ENCODE data around the gene KCNQ4.
A peak's percentile ranks its signal among the peaks of the same experiment; 100 is the strongest.

The KCNQ4 gene

GRCh38 chr1:40772146-40772955, 11.2 kb upstream of the KCNQ4 start:
- no peak for TF ChIP-seq HDGF (IDR thresholded peaks at IDR 0.05; ENCODE audit: borderline replicate concordance)
- TF ChIP-seq FOXM1 (IDR thresholded peaks at IDR 0.05; ENCODE audit: borderline replicate concordance) = no peak
- no peak for TF ChIP-seq BHLHE40 (IDR thresholded peaks at IDR 0.05; ENCODE audit: borderline replicate concordance)
- TF ChIP-seq PKNOX1 (IDR thresholded peaks at IDR 0.05) = no peak
- no peak for TF ChIP-seq L3MBTL2 (conservative IDR thresholded peaks at IDR 0.05)
- TF ChIP-seq SUZ12 (IDR thresholded peaks at IDR 0.05) = no peak
- TF ChIP-seq FOXK2 (IDR thresholded peaks at IDR 0.05) = no peak
- no peak for TF ChIP-seq SP1 (IDR thresholded peaks at IDR 0.05)
- no peak for TF ChIP-seq ARNT (IDR thresholded peaks at IDR 0.05)
- TF ChIP-seq ZNF384 (IDR thresholded peaks at IDR 0.05) = no peak
- no peak for TF ChIP-seq LEF1 (IDR thresholded peaks at IDR 0.05; ENCODE audit: borderline replicate concordance)
- TF ChIP-seq ELF4 (IDR thresholded peaks at IDR 0.05) = no peak
- no peak for TF ChIP-seq CTBP1 (IDR thresholded peaks at IDR 0.05; ENCODE audit: borderline replicate concordance)
- no peak for TF ChIP-seq NFRKB (IDR thresholded peaks at IDR 0.05)
- TF ChIP-seq FOXA1 (IDR thresholded peaks at IDR 0.05) = no peak
- no peak for TF ChIP-seq TARDBP (IDR thresholded peaks at IDR 0.05)
- CTCF ChIA-PET = interaction anchor here (0.6 to 3.3 kb wide), 5 partner anchors 10 to 135 kb away, joined by 3 to 17 read pairs (median 5); no protein-coding TSS in a partner anchor
- DNase-seq (ENCODE audit: extremely low spot score) = no peak
- POLR2A ChIA-PET = interaction anchor here (1.1 to 1.7 kb wide), 2 partner anchors 10 to 81 kb away, joined by 3 to 9 read pairs; partner anchors contain the start of gene NFYC

- ChIA-PET CTCF (interaction anchor here (0.5 to 3.3 kb wide), 19 partner anchors 9 to 228 kb away, joined by 3 to 32 read pairs (median 4); no protein-coding TSS in a partner anchor), POLR2A (interaction anchor here (1.1 to 1.3 kb wide), 2 partner anchors 9 to 82 kb away, joined by 3 to 4 read pairs; partner anchors contain the start of gene NFYC)
- no peak for TF ChIP-seq SUZ12 (IDR thresholded peaks at IDR 0.05)
- no peak for TF ChIP-seq PKNOX1 (IDR thresholded peaks at IDR 0.05)
- no peak for TF ChIP-seq ELF4 (IDR thresholded peaks at IDR 0.05)
- no peak for TF ChIP-seq L3MBTL2 (conservative IDR thresholded peaks at IDR 0.05)
- TF ChIP-seq BHLHE40 (IDR thresholded peaks at IDR 0.05; ENCODE audit: borderline replicate concordance) = no peak
- DNase-seq (ENCODE audit: extremely low spot score) = no peak
These were observed 9.8 kb upstream of the KCNQ4 start for GRCh38 chr1:40773748-40774265.

- POLR2A ChIA-PET = interaction anchor here (1.3 kb wide), 1 partner anchor 83 kb away, joined by 4 read pairs; the partner anchor contains the start of gene NFYC
- DNase-seq (ENCODE audit: extremely low spot score) = peak; percentile 75
These were observed 9.2 kb upstream of the KCNQ4 start for GRCh38 chr1:40774266-40774998.

GRCh38 chr1:40776236-40777072, 7.1 kb upstream of the KCNQ4 start:
- TF ChIP-seq SUZ12 (IDR thresholded peaks at IDR 0.05) = no peak
- no peak for TF ChIP-seq NFRKB (IDR thresholded peaks at IDR 0.05)
- TF ChIP-seq PKNOX1 (IDR thresholded peaks at IDR 0.05) = no peak
- TF ChIP-seq BHLHE40 (IDR thresholded peaks at IDR 0.05; ENCODE audit: borderline replicate concordance) = no peak
- no peak for TF ChIP-seq ARNT (IDR thresholded peaks at IDR 0.05)
- DNase-seq (ENCODE audit: extremely low spot score) = no peak
- ChIA-PET POLR2A (no interaction called here), CTCF (no interaction called here)

More at GRCh38 chr1:40774266-40774998, 9.2 kb upstream of the KCNQ4 start:
- TF ChIP-seq ARNT (IDR thresholded peaks at IDR 0.05) (no peak), SP1 (IDR thresholded peaks at IDR 0.05) (no peak), ELF4 (IDR thresholded peaks at IDR 0.05) (no peak), SUZ12 (IDR thresholded peaks at IDR 0.05) (no peak), TARDBP (IDR thresholded peaks at IDR 0.05) (no peak), ZNF384 (IDR thresholded peaks at IDR 0.05) (no peak), FOXA1 (IDR thresholded peaks at IDR 0.05) (no peak), HDGF (IDR thresholded peaks at IDR 0.05; ENCODE audit: borderline replicate concordance) (no peak), BHLHE40 (IDR thresholded peaks at IDR 0.05; ENCODE audit: borderline replicate concordance) (no peak), PKNOX1 (IDR thresholded peaks at IDR 0.05) (no peak), NFRKB (IDR thresholded peaks at IDR 0.05) (no peak), L3MBTL2 (conservative IDR thresholded peaks at IDR 0.05) (no peak), LEF1 (IDR thresholded peaks at IDR 0.05; ENCODE audit: borderline replicate concordance) (no peak), FOXM1 (IDR thresholded peaks at IDR 0.05; ENCODE audit: borderline replicate concordance) (no peak), FOXK2 (IDR thresholded peaks at IDR 0.05) (no peak), CTBP1 (IDR thresholded peaks at IDR 0.05; ENCODE audit: borderline replicate concordance) (no peak)
- CTCF ChIA-PET = interaction anchor here (0.5 to 3.3 kb wide), 24 partner anchors 8 to 863 kb away, joined by 3 to 32 read pairs (median 4); no protein-coding TSS in a partner anchor

All from HEK293T (cell line).